Activated effector memory CD4-positive, alpha-beta T cell treated with Interleukin-2 at 50 U/mL for 16 hours (primary cell): ENCODE measurements around the gene TADA3.
A peak's percentile ranks its signal among the peaks of the same experiment; 100 is the strongest.
"Not testable (repeated sequence)": the region's sequence is repeated elsewhere in the genome, so short reads cannot be mapped to it uniquely, and the experiment has no call there.

Experiments
- DNase-seq: peaks from one replicate; pipeline ENCODE4 v3.0.0-alpha.2; 2020

TADA3 gene

GRCh38 chr3:9781978-9782603 lies 10.2 kb downstream of the TADA3 start:
- no peak for DNase-seq

- DNase-seq: no peak
Measured at GRCh38 chr3:9781551-9781950, 10.7 kb downstream of the TADA3 start.

GRCh38 chr3:9780910-9781309 lies 11.4 kb downstream of the TADA3 start:
- DNase-seq: no peak

GRCh38 chr3:9780458-9780812 lies 11.8 kb downstream of the TADA3 start:
- no peak for DNase-seq

- DNase-seq: no peak
Measured at GRCh38 chr3:9779721-9780457, 12.4 kb downstream of the TADA3 start.

- no peak for DNase-seq
Measured at GRCh38 chr3:9779075-9779593, 13.1 kb downstream of the TADA3 start.

GRCh38 chr3:9778143-9779074 lies 13.9 kb downstream of the TADA3 start:
- DNase-seq: no peak

GRCh38 chr3:9777694-9778021 lies 14.6 kb downstream of the TADA3 start:
- no peak for DNase-seq

- no peak for DNase-seq
Measured at GRCh38 chr3:9776896-9777693, 15.2 kb downstream of the TADA3 start.

GRCh38 chr3:9771007-9771406 lies 21.3 kb downstream of the TADA3 start:
- DNase-seq: not testable (repeated sequence)

- no peak for DNase-seq
Measured at GRCh38 chr3:9770276-9770812, 21.9 kb downstream of the TADA3 start.

GRCh38 chr3:9769426-9770275 lies 22.6 kb downstream of the TADA3 start, which contains the start of gene CAMK1:
CAMK1 (minus strand) TSS chr3:9769947; CDS start chr3:9767749, 2,198 bp downstream.
- DNase-seq: peak; percentile 43

- DNase-seq: no peak
Measured at GRCh38 chr3:9769012-9769411, 23.3 kb downstream of the TADA3 start.

GRCh38 chr3:9768141-9768775 lies 24.0 kb downstream of the TADA3 start:
- DNase-seq: no peak

- no peak for DNase-seq
Measured at GRCh38 chr3:9767418-9767817, 24.9 kb downstream of the TADA3 start.

- DNase-seq: no peak
Measured at GRCh38 chr3:9765865-9766264, 26.4 kb downstream of the TADA3 start.

GRCh38 chr3:9762871-9763270 lies 29.4 kb downstream of the TADA3 start:
- no peak for DNase-seq

- DNase-seq: no peak
Measured at GRCh38 chr3:9761919-9762318, 30.4 kb downstream of the TADA3 start.

GRCh38 chr3:9760779-9761505 lies 31.3 kb downstream of the TADA3 start:
- no peak for DNase-seq

- DNase-seq: no peak
Measured at GRCh38 chr3:9757427-9757826, 34.8 kb downstream of the TADA3 start.
